HG03558 (cell line): ENCODE results near the gene AMER3.

Source experiments
- ATAC-seq: cut with Tn5 transposase; IDR thresholded peaks from one replicate; pipeline ENCODE4 v1.9.1; 2021; ENCODE audit warnings: moderate number of reproducible peaks; ENCODE audit not compliant: unreplicated experiment; ENCODE audit errors: extremely low read depth

AMER3 gene

DNA sequence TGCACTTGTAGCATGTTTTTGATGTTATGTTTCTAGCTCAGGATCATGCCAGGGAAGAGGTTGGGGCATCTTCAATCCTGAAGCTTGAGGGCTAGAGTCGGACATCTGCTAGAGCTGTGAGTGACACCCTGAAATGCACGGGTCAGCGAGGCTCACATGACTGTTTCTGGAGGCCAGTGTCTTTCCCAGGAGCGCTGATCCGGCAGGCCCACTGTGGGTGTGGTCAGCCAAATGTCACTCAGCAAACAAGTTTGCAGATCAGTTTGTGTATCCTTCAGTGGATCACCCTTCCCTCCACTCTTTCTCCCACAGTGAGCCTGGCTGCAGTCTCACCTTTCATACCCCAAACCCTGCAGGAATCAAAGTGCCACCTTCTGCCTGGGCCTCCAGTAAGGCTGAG is 58.4 kb downstream of the AMER3 start:
- ATAC-seq = no peak

- no peak for ATAC-seq
Observed at GRCh38 chr2:130814931-130815680, 59.8 kb downstream of the AMER3 start.
